HepG2 (cell line): ENCODE data around the gene ZBTB46. TPM values are rescaled to one million over a fixed set of nuclear protein-coding genes. Genes with fewer than 3 reads are reported as not detected.
A peak's percentile ranks its signal among the peaks of the same experiment; 100 is the strongest.

Experiments used
- DDIT3 ChIP-seq: sonication (generic); formaldehyde crosslinking; IDR thresholded peaks from 2 replicates; pipeline ENCODE4 v1.4.0; 2020; ENCODE audit warnings: mild to moderate bottlenecking, missing genetic modification reagents
- E2F5 ChIP-seq: sonication (generic); formaldehyde crosslinking; conservative IDR thresholded peaks from 2 replicates; pipeline ENCODE4 v1.4.0; 2020; ENCODE audit warnings: missing genetic modification reagents
- GABPB1 ChIP-seq: IDR thresholded peaks from 2 replicates; pipeline ENCODE4 v1.6.1; 2016; ENCODE audit warnings: mild to moderate bottlenecking, missing genetic modification reagents, moderate library complexity, missing compliant biosample characterization
- MED1 ChIP-seq: sonication (generic); formaldehyde crosslinking; IDR thresholded peaks from 2 replicates; pipeline ENCODE4 v1.4.0; 2020; ENCODE audit warnings: missing genetic modification reagents
- MTERF4 ChIP-seq: sonication (generic); formaldehyde crosslinking; IDR thresholded peaks from 2 replicates; pipeline ENCODE4 v1.8.0; 2023; ENCODE audit warnings: mild to moderate bottlenecking, missing genetic modification reagents
- POLR2AphosphoS2 ChIP-seq: IDR thresholded peaks from 2 replicates; pipeline ENCODE4 v1.6.1; 2011; ENCODE audit warnings: low read depth, low read length, improper control_type of control experiment
- SNRNP70 ChIP-seq: fragments of 200-400 bp; formaldehyde crosslinking; IDR thresholded peaks from 2 replicates; pipeline ENCODE4 v1.6.1; 2017; ENCODE audit warnings: mild to moderate bottlenecking, low read depth, low read length, moderate library complexity
- TEF ChIP-seq: sonication (generic); formaldehyde crosslinking; IDR thresholded peaks from 2 replicates; pipeline ENCODE4 v1.5.0; 2020; ENCODE audit warnings: missing genetic modification reagents
- ZFP90 ChIP-seq: sonication (generic); formaldehyde crosslinking; IDR thresholded peaks from 2 replicates; pipeline ENCODE4 v1.8.0; 2022; ENCODE audit warnings: missing genetic modification reagents, mild to moderate bottlenecking, inconsistent platforms, borderline replicate concordance
- ZNF256 ChIP-seq: sonication (generic); formaldehyde crosslinking; conservative IDR thresholded peaks from 2 replicates; pipeline ENCODE4 v1.4.0; 2020; ENCODE audit warnings: missing genetic modification reagents
- ZNF382 ChIP-seq: sonication (generic); formaldehyde crosslinking; IDR thresholded peaks from 2 replicates; pipeline ENCODE4 v1.5.0; 2020; ENCODE audit warnings: missing genetic modification reagents, mild to moderate bottlenecking, borderline replicate concordance
- polyA plus RNA-seq, 8 experiments: library from polyadenylated mRNA; depleted of rRNA in 3 of 8; stranded (reverse) in 7 of 8; unstranded in 1 of 8; fragments of >200 nt; fragmentation: Illumina TruSeq in 4 of 8; extraction: Trizol in 4 of 8; gene quantifications; 2 replicates each; pipeline versions ENCODE4 v1.2.1 to v1.2.3, GENCODE V29; 2011 to 2016; ENCODE audit warnings: low read depth in 4 of 8, missing spikeins in 1 of 8, mixed read lengths in 1 of 8; ENCODE audit not compliant: insufficient read depth in 1 of 8
- total RNA-seq, 5 experiments: library from RNA; depleted of rRNA; stranded (reverse); fragments of >200 nt; fragmentation: Illumina TruSeq; extraction: Trizol; gene quantifications; 2 replicates each; pipeline ENCODE4 v1.2.3, GENCODE V29; 2016; ENCODE audit warnings: low read depth in 1 of 5
- TF ChIP-seq, protein P1 (sequence below): sonication (generic); formaldehyde crosslinking; IDR thresholded peaks from 2 replicates; pipeline ENCODE4 v1.9.0; 2021; ENCODE audit warnings: mild to moderate bottlenecking, missing genetic modification reagents

The ZBTB46 gene
- total and polyA plus RNA-seq, 2 of the 13 experiments (the other 11 are each of a cell fraction or from before 2014, with no cell fraction given): 1.6 to 13.5 TPM

DNA sequence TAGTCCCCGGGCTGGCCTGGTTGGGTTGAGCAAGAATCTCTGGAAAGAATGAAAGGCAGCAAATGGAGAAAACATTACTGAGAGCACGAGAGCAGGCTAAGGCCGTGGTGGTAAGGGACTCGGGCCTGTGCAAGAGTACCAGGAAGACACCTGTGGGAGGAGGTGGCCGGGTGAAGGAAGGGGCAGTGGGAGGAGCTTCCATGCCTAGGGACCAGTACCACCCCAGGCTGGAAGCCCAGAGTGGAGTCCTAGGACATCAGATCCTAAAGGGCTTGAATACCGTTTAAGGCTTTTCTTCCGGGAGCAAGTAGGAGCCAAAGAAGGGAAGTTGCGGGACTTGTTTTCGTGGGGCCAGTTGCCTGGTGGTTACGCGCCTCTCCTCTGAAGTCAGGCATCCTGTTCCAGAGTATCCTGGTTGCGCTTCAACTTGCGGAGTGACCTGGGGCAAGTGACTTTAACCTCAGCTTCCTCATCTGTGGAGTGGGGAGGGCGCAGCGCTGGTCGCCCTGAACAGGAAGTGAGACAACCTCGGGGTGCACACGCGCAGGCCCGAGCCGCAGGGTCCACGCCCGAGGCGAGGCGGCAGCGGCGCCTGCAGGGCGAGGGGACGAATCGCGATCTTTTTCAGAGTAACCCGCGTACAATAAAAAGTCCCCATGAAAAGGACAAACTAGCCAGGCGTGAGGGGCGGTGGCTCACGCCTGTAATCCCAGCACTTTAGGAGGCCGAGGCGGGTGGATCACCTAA lies 32.9 kb upstream of the ZBTB46 start (continued):
- TF ChIP-seq SNRNP70: no peak
- no peak for TF ChIP-seq ZNF256 (CRISPR knock-in tag)
- peak; percentile 94 for TF ChIP-seq GABPB1 (CRISPR knock-in tag)
- no peak for TF ChIP-seq DDIT3 (CRISPR knock-in tag)
- no peak for TF ChIP-seq ZNF382 (CRISPR knock-in tag)
- TF ChIP-seq MED1 (CRISPR knock-in tag): peak; percentile 75; the same call in 1 of the 2 replicates
- TF ChIP-seq MTERF4: peak; percentile 14
- no peak for TF ChIP-seq TEF
- TF ChIP-seq, protein P1, sequence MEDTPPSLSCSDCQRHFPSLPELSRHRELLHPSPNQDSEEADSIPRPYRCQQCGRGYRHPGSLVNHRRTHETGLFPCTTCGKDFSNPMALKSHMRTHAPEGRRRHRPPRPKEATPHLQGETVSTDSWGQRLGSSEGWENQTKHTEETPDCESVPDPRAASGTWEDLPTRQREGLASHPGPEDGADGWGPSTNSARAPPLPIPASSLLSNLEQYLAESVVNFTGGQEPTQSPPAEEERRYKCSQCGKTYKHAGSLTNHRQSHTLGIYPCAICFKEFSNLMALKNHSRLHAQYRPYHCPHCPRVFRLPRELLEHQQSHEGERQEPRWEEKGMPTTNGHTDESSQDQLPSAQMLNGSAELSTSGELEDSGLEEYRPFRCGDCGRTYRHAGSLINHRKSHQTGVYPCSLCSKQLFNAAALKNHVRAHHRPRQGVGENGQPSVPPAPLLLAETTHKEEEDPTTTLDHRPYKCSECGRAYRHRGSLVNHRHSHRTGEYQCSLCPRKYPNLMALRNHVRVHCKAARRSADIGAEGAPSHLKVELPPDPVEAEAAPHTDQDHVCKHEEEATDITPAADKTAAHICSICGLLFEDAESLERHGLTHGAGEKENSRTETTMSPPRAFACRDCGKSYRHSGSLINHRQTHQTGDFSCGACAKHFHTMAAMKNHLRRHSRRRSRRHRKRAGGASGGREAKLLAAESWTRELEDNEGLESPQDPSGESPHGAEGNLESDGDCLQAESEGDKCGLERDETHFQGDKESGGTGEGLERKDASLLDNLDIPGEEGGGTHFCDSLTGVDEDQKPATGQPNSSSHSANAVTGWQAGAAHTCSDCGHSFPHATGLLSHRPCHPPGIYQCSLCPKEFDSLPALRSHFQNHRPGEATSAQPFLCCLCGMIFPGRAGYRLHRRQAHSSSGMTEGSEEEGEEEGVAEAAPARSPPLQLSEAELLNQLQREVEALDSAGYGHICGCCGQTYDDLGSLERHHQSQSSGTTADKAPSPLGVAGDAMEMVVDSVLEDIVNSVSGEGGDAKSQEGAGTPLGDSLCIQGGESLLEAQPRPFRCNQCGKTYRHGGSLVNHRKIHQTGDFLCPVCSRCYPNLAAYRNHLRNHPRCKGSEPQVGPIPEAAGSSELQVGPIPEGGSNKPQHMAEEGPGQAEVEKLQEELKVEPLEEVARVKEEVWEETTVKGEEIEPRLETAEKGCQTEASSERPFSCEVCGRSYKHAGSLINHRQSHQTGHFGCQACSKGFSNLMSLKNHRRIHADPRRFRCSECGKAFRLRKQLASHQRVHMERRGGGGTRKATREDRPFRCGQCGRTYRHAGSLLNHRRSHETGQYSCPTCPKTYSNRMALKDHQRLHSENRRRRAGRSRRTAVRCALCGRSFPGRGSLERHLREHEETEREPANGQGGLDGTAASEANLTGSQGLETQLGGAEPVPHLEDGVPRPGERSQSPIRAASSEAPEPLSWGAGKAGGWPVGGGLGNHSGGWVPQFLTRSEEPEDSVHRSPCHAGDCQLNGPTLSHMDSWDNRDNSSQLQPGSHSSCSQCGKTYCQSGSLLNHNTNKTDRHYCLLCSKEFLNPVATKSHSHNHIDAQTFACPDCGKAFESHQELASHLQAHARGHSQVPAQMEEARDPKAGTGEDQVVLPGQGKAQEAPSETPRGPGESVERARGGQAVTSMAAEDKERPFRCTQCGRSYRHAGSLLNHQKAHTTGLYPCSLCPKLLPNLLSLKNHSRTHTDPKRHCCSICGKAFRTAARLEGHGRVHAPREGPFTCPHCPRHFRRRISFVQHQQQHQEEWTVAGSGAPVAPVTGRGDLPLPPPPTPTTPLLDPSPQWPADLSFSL: no peak; the same call in none of the 2 replicates
- TF ChIP-seq POLR2AphosphoS2: no peak
- TF ChIP-seq E2F5 (CRISPR knock-in tag): 0 out of 2 replicates have a peak, but pooled peaks have one; percentile 27
- TF ChIP-seq ZFP90 (CRISPR knock-in tag): no peak; the same call in 1 of the 2 replicates
